HepG2 (cell line): ENCODE results near the gene ANKRD13D. TPM values are rescaled to one million over a fixed set of nuclear protein-coding genes. Genes with fewer than 3 reads are reported as not detected.

Source experiments
- FOSL2 ChIP-seq: sonication (generic); formaldehyde crosslinking; IDR thresholded peaks from 2 replicates; pipeline ENCODE4 v1.4.0; 2020; ENCODE audit warnings: missing genetic modification reagents
- GABPA ChIP-seq, 2 experiments: IDR thresholded peaks; 2 replicates each; pipeline ENCODE4 v1.6.1; 2011 to 2016; ENCODE audit warnings: low read depth in 2 of 2, low read length in 1 of 2, missing biosample characterization in 1 of 2, missing genetic modification characterization in 1 of 2
- GLI4 ChIP-seq: sonication (generic); formaldehyde crosslinking; IDR thresholded peaks from 2 replicates; pipeline ENCODE4 v1.5.1; 2020; ENCODE audit warnings: missing genetic modification reagents, mild to moderate bottlenecking, moderate library complexity, borderline replicate concordance
- HDAC2 ChIP-seq: sonication (generic); formaldehyde crosslinking; IDR thresholded peaks from 2 replicates; pipeline ENCODE4 v1.4.0; 2020; ENCODE audit warnings: missing genetic modification reagents
- KLF12 ChIP-seq: sonication (generic); formaldehyde crosslinking; IDR thresholded peaks from 2 replicates; pipeline ENCODE4 v1.4.0; 2020; ENCODE audit warnings: missing genetic modification reagents, borderline replicate concordance
- MAFF ChIP-seq: IDR thresholded peaks from 2 replicates; pipeline ENCODE4 v1.6.1; 2011; ENCODE audit warnings: low read depth, low read length, improper control_type of control experiment
- MIER3 ChIP-seq: IDR thresholded peaks from 2 replicates; pipeline ENCODE4 v1.6.1; 2016; ENCODE audit warnings: missing compliant biosample characterization, borderline replicate concordance
- POLR2AphosphoS5 ChIP-seq: IDR thresholded peaks from 2 replicates; pipeline ENCODE4 v1.6.1; 2012; ENCODE audit warnings: low read depth, low read length
- RAD51 ChIP-seq: fragments of 450-650 bp; IDR thresholded peaks from 2 replicates; pipeline ENCODE4 v1.6.1; 2016; ENCODE audit warnings: borderline replicate concordance
- SRSF4 ChIP-seq: fragments of 200-400 bp; formaldehyde crosslinking; IDR thresholded peaks from one replicate; pipeline ENCODE4 v1.6.1; 2018; ENCODE audit warnings: mild to moderate bottlenecking, low read depth, low read length, moderate library complexity; ENCODE audit not compliant: poor library complexity, severe bottlenecking
- ZFP36L2 ChIP-seq: sonication (generic); formaldehyde crosslinking; IDR thresholded peaks from 2 replicates; pipeline ENCODE4 v1.4.0; 2020; ENCODE audit warnings: missing genetic modification reagents
- ZNF224 ChIP-seq: sonication (generic); formaldehyde crosslinking; IDR thresholded peaks from 2 replicates; pipeline ENCODE4 v1.5.0; 2020; ENCODE audit warnings: mild to moderate bottlenecking, missing genetic modification reagents
- ZNF282 ChIP-seq: fragments of 450-650 bp; IDR thresholded peaks from 2 replicates; pipeline ENCODE4 v1.6.1; 2018; ENCODE audit not compliant: partially characterized antibody
- ZNF543 ChIP-seq: sonication (generic); formaldehyde crosslinking; IDR thresholded peaks from 2 replicates; pipeline ENCODE4 v1.4.0; 2020; ENCODE audit warnings: mild to moderate bottlenecking, missing genetic modification reagents
- ZSCAN31 ChIP-seq: sonication (generic); formaldehyde crosslinking; IDR thresholded peaks from 2 replicates; pipeline ENCODE4 v1.5.0; 2020; ENCODE audit warnings: low read depth, mild to moderate bottlenecking, missing genetic modification reagents
- polyA plus RNA-seq, 8 experiments: library from polyadenylated mRNA; depleted of rRNA in 3 of 8; stranded (reverse) in 7 of 8; unstranded in 1 of 8; fragments of >200 nt; fragmentation: Illumina TruSeq in 4 of 8; extraction: Trizol in 4 of 8; gene quantifications; 2 replicates each; pipeline versions ENCODE4 v1.2.1 to v1.2.3, GENCODE V29; 2011 to 2016; ENCODE audit warnings: low read depth in 4 of 8, missing spikeins in 1 of 8, mixed read lengths in 1 of 8; ENCODE audit not compliant: insufficient read depth in 1 of 8
- total RNA-seq, 5 experiments: library from RNA; depleted of rRNA; stranded (reverse); fragments of >200 nt; fragmentation: Illumina TruSeq; extraction: Trizol; gene quantifications; 2 replicates each; pipeline ENCODE4 v1.2.3, GENCODE V29; 2016; ENCODE audit warnings: low read depth in 1 of 5
- TF ChIP-seq, protein P1 (sequence below): sonication (generic); formaldehyde crosslinking; IDR thresholded peaks from 2 replicates; pipeline ENCODE4 v1.4.0; 2020; ENCODE audit warnings: low read depth, mild to moderate bottlenecking, missing genetic modification reagents
- TF ChIP-seq, protein P2 (sequence below): sonication (generic); formaldehyde crosslinking; IDR thresholded peaks from 2 replicates; pipeline ENCODE4 v1.4.0; 2020; ENCODE audit warnings: missing genetic modification reagents, borderline replicate concordance
- TF ChIP-seq, protein P3 (sequence below): sonication (generic); formaldehyde crosslinking; IDR thresholded peaks from 2 replicates; pipeline ENCODE4 v1.8.1; 2023; ENCODE audit warnings: missing genetic modification reagents, mild to moderate bottlenecking, borderline replicate concordance

The ANKRD13D gene
- total and polyA plus RNA-seq, 2 of the 13 experiments (the other 11 are each of a cell fraction or from before 2014, with no cell fraction given): 18.6 to 27.3 TPM

DNA sequence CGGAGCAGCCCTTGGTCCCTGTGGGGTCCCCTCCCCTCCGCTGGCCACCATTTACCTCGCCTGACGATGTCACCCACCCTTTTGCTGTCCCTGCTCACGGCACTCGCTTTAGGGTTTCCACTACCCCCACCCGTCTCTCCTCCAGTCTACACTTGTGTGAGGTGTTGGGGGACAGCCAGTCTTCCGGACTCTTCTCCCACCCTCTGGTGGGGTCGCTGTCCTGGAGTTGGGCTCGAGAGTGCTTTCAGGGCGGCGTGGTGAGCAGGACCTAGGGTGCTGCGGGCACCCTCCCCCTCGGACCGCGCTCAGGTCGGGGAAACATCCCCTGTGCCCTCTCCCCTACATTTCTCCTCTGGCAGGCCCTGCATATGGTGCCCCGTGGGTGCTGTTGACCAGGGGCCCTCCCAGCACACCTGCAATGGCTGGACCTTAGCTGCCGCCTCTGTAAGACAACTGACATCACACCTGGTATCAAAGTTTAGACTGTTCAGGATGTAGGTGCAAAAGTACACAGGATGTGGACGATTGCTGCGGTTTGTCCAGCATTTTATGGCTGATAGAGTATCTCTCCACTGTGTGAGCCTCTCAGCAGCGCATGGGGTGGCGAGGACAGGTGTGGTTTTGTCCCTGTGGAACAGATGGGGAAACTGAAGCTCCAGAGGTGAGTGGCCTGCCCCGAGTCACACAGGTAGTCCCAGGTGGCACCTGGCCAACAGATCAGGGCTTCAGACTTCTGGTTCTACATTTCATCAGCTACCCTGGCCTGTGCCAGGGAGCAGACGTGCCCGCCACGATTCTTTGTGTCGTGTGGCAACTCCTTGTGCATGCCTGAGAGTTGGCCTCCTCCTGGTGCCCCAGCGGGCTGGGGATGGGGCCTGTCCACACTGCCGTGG is 21.7 kb upstream of the ANKRD13D start (continued):
- TF ChIP-seq MAFF: no peak
- TF ChIP-seq RAD51: no peak
- TF ChIP-seq MIER3 (CRISPR knock-in tag): 0 out of 2 replicates have a peak, but pooled peaks have one; percentile 13
- TF ChIP-seq ZNF543 (CRISPR knock-in tag): no peak
- TF ChIP-seq GLI4 (CRISPR knock-in tag): no peak
- TF ChIP-seq, protein P1, sequence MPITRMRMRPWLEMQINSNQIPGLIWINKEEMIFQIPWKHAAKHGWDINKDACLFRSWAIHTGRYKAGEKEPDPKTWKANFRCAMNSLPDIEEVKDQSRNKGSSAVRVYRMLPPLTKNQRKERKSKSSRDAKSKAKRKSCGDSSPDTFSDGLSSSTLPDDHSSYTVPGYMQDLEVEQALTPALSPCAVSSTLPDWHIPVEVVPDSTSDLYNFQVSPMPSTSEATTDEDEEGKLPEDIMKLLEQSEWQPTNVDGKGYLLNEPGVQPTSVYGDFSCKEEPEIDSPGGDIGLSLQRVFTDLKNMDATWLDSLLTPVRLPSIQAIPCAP (CRISPR knock-in tag): no peak
- TF ChIP-seq GABPA (IDR thresholded peaks at IDR 0.05; ENCODE audit: low read depth, low read length): no peak
- 0 out of 2 replicates have a peak, but pooled peaks have one; percentile 22 for TF ChIP-seq GABPA (CRISPR knock-in tag; IDR thresholded peaks at IDR 0.05; ENCODE audit: low read depth)
- TF ChIP-seq, protein P2, sequence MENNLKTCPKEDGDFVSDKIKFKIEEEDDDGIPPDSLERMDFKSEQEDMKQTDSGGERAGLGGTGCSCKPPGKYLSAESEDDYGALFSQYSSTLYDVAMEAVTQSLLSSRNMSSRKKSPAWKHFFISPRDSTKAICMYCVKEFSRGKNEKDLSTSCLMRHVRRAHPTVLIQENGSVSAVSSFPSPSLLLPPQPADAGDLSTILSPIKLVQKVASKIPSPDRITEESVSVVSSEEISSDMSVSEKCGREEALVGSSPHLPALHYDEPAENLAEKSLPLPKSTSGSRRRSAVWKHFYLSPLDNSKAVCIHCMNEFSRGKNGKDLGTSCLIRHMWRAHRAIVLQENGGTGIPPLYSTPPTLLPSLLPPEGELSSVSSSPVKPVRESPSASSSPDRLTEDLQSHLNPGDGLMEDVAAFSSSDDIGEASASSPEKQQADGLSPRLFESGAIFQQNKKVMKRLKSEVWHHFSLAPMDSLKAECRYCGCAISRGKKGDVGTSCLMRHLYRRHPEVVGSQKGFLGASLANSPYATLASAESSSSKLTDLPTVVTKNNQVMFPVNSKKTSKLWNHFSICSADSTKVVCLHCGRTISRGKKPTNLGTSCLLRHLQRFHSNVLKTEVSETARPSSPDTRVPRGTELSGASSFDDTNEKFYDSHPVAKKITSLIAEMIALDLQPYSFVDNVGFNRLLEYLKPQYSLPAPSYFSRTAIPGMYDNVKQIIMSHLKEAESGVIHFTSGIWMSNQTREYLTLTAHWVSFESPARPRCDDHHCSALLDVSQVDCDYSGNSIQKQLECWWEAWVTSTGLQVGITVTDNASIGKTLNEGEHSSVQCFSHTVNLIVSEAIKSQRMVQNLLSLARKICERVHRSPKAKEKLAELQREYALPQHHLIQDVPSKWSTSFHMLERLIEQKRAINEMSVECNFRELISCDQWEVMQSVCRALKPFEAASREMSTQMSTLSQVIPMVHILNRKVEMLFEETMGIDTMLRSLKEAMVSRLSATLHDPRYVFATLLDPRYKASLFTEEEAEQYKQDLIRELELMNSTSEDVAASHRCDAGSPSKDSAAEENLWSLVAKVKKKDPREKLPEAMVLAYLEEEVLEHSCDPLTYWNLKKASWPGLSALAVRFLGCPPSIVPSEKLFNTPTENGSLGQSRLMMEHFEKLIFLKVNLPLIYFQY (CRISPR knock-in tag): no peak
- no peak for TF ChIP-seq SRSF4
- 0 out of 2 replicates have a peak, but pooled peaks have one; percentile 2 for TF ChIP-seq FOSL2 (CRISPR knock-in tag)
- TF ChIP-seq ZNF282: no peak
- TF ChIP-seq KLF12 (CRISPR knock-in tag): no peak
- no peak for TF ChIP-seq ZNF224
- TF ChIP-seq POLR2AphosphoS5: peak; percentile 41; the same call in 1 of the 2 replicates
- TF ChIP-seq ZSCAN31 (CRISPR knock-in tag): 0 out of 2 replicates have a peak, but pooled peaks have one; percentile 31
- TF ChIP-seq, protein P3, sequence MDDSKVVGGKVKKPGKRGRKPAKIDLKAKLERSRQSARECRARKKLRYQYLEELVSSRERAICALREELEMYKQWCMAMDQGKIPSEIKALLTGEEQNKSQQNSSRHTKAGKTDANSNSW: no peak
- no peak for TF ChIP-seq HDAC2 (CRISPR knock-in tag)
- TF ChIP-seq ZFP36L2 (CRISPR knock-in tag): no peak
